ENCODE measurements around the gene PGM5.

GRCh38 chr9:68482548-68482947, 126.1 kb downstream of the PGM5 start:
- TF ChIP-seq CTCF (IDR thresholded peaks at IDR 0.05; ENCODE audit: low read length) (no peak), EZH2 (IDR thresholded peaks at IDR 0.05; ENCODE audit: borderline replicate concordance, low read length) (no peak)
